HEK293 (cell line): ENCODE measurements around the gene MAPT.
A peak's percentile ranks its signal among the peaks of the same experiment; 100 is the strongest.

Source experiments
- CTCF ChIP-seq: fragments of 450-650 bp; formaldehyde crosslinking; IDR thresholded peaks from 2 replicates; pipeline ENCODE4 v1.5.1; 2016; ENCODE audit warnings: missing biosample characterization, missing genetic modification characterization
- HOXC10 ChIP-seq: sonication (generic); formaldehyde crosslinking; IDR thresholded peaks from 2 replicates; pipeline ENCODE4 v1.8.1; 2023; ENCODE audit warnings: mild to moderate bottlenecking, missing genetic modification reagents
- REST ChIP-seq: fragments of 450-650 bp; formaldehyde crosslinking; IDR thresholded peaks from 2 replicates; pipeline ENCODE4 v1.5.1; 2016; ENCODE audit warnings: missing biosample characterization, missing genetic modification characterization
- YY1 ChIP-seq: fragments of 450-650 bp; formaldehyde crosslinking; IDR thresholded peaks from 2 replicates; pipeline ENCODE4 v1.5.1; 2018; ENCODE audit warnings: missing biosample characterization, missing genetic modification characterization
- ZNF274 ChIP-seq, 2 experiments: fragments of 200-500 bp in 1 of 2; fragments of 450-650 bp in 1 of 2; sonication (Bioruptor generic) in 1 of 2; formaldehyde crosslinking in 1 of 2; IDR thresholded peaks; 2 replicates each; pipeline versions ENCODE4 v1.5.1 to v1.6.1; 2014 to 2016; ENCODE audit warnings: borderline replicate concordance in 1 of 2, inconsistent platforms in 1 of 2, low read length in 1 of 2, missing biosample characterization in 1 of 2, missing genetic modification characterization in 1 of 2
- ZNF423 ChIP-seq: fragments of 450-650 bp; formaldehyde crosslinking; IDR thresholded peaks from 2 replicates; pipeline ENCODE4 v1.5.1; 2016; ENCODE audit warnings: missing biosample characterization, missing genetic modification characterization
- ZNF558 ChIP-seq: fragments of 450-650 bp; formaldehyde crosslinking; IDR thresholded peaks from 2 replicates; pipeline ENCODE4 v1.5.1; 2016; ENCODE audit warnings: missing biosample characterization, missing genetic modification characterization
- ZNF624 ChIP-seq: fragments of 450-650 bp; formaldehyde crosslinking; IDR thresholded peaks from 2 replicates; pipeline ENCODE4 v1.5.1; 2017; ENCODE audit warnings: missing biosample characterization, missing genetic modification characterization
- ZNF639 ChIP-seq: fragments of 450-650 bp; formaldehyde crosslinking; IDR thresholded peaks from 2 replicates; pipeline ENCODE4 v1.5.1; 2016; ENCODE audit warnings: missing biosample characterization, missing genetic modification characterization
- ZNF837 ChIP-seq: fragments of 450-650 bp; formaldehyde crosslinking; IDR thresholded peaks from 2 replicates; pipeline ENCODE4 v1.5.1; 2016; ENCODE audit warnings: missing biosample characterization, missing genetic modification characterization
- TF ChIP-seq, protein P1 (sequence below): fragments of 450-650 bp; formaldehyde crosslinking; IDR thresholded peaks from 2 replicates; pipeline ENCODE4 v1.5.1; 2016; ENCODE audit warnings: missing biosample characterization, missing genetic modification characterization, borderline replicate concordance
- TF ChIP-seq, protein P2 (sequence below): fragments of 450-650 bp; formaldehyde crosslinking; IDR thresholded peaks from 2 replicates; pipeline ENCODE4 v1.5.1; 2016; ENCODE audit warnings: missing biosample characterization, missing genetic modification characterization

- peak; percentile 74 for TF ChIP-seq ZNF423
- TF ChIP-seq ZNF558: no peak
- peak; percentile 75 for TF ChIP-seq CTCF (tag by site-specific recombination)
- TF ChIP-seq HOXC10 (CRISPR knock-in tag): no peak
- TF ChIP-seq REST (tag by site-specific recombination): no peak
- TF ChIP-seq YY1: no peak
- TF ChIP-seq ZNF624 (tag by site-specific recombination): no peak
- TF ChIP-seq ZNF639: no peak
- TF ChIP-seq ZNF837 (tag by site-specific recombination): no peak
- TF ChIP-seq, protein P1, sequence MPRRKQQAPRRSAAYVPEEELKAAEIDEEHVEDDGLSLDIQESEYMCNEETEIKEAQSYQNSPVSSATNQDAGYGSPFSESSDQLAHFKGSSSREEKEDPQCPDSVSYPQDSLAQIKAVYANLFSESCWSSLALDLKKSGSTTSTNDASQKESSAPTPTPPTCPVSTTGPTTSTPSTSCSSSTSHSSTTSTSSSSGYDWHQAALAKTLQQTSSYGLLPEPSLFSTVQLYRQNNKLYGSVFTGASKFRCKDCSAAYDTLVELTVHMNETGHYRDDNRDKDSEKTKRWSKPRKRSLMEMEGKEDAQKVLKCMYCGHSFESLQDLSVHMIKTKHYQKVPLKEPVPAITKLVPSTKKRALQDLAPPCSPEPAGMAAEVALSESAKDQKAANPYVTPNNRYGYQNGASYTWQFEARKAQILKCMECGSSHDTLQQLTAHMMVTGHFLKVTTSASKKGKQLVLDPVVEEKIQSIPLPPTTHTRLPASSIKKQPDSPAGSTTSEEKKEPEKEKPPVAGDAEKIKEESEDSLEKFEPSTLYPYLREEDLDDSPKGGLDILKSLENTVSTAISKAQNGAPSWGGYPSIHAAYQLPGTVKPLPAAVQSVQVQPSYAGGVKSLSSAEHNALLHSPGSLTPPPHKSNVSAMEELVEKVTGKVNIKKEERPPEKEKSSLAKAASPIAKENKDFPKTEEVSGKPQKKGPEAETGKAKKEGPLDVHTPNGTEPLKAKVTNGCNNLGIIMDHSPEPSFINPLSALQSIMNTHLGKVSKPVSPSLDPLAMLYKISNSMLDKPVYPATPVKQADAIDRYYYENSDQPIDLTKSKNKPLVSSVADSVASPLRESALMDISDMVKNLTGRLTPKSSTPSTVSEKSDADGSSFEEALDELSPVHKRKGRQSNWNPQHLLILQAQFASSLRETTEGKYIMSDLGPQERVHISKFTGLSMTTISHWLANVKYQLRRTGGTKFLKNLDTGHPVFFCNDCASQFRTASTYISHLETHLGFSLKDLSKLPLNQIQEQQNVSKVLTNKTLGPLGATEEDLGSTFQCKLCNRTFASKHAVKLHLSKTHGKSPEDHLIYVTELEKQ (tag by site-specific recombination): no peak
- TF ChIP-seq, protein P2, sequence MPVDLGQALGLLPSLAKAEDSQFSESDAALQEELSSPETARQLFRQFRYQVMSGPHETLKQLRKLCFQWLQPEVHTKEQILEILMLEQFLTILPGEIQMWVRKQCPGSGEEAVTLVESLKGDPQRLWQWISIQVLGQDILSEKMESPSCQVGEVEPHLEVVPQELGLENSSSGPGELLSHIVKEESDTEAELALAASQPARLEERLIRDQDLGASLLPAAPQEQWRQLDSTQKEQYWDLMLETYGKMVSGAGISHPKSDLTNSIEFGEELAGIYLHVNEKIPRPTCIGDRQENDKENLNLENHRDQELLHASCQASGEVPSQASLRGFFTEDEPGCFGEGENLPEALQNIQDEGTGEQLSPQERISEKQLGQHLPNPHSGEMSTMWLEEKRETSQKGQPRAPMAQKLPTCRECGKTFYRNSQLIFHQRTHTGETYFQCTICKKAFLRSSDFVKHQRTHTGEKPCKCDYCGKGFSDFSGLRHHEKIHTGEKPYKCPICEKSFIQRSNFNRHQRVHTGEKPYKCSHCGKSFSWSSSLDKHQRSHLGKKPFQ: no peak
- no peak for TF ChIP-seq ZNF274 (IDR thresholded peaks at IDR 0.05; ENCODE audit: low read length)
- no peak for TF ChIP-seq ZNF274 (tag by site-specific recombination; IDR thresholded peaks at IDR 0.05; ENCODE audit: borderline replicate concordance)
These were observed 54.7 kb downstream of the MAPT start for GRCh38 chr17:45948881-45949624.
